ENCODE data around the gene ZDHHC14.

DNA sequence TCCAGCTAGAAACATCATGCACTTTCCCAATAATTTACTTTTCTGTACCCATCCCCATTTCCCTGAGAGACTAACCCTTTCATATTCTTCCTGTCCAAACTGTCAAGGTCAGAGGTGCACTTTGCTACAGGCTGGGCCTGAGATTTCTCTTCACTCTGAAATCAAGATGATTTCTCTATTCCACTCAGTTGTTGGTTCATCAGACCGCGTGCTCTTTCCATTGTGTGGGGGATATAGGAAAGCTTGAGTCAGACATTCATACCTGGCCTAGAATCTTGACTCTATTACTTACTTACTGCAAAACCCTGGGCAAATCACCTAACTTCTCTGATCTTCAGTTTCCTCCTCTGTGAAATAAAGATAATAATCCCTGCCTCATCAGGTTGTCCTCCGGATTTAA is 4.7 kb upstream of the ZDHHC14 start:
- TF ChIP-seq, protein P1, sequence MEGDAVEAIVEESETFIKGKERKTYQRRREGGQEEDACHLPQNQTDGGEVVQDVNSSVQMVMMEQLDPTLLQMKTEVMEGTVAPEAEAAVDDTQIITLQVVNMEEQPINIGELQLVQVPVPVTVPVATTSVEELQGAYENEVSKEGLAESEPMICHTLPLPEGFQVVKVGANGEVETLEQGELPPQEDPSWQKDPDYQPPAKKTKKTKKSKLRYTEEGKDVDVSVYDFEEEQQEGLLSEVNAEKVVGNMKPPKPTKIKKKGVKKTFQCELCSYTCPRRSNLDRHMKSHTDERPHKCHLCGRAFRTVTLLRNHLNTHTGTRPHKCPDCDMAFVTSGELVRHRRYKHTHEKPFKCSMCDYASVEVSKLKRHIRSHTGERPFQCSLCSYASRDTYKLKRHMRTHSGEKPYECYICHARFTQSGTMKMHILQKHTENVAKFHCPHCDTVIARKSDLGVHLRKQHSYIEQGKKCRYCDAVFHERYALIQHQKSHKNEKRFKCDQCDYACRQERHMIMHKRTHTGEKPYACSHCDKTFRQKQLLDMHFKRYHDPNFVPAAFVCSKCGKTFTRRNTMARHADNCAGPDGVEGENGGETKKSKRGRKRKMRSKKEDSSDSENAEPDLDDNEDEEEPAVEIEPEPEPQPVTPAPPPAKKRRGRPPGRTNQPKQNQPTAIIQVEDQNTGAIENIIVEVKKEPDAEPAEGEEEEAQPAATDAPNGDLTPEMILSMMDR (IDR thresholded peaks at IDR 0.05) = no peak
- no peak for TF ChIP-seq POLR2A (IDR thresholded peaks at IDR 0.05)

Data from thyroid gland (tissue), 4 donors.